K562 (cell line): Measurements from ENCODE around the gene UNC119. TPM values are rescaled to one million over a fixed set of nuclear protein-coding genes. Genes with fewer than 3 reads are reported as not detected.

Source experiments
- CREBBP ChIP-seq: IDR thresholded peaks from one replicate; pipeline ENCODE4 v1.6.1; 2012; ENCODE audit warnings: low read depth, mild to moderate bottlenecking, control low read depth, inconsistent platforms, low read length
- DDX20 ChIP-seq: fragments of 450-650 bp; IDR thresholded peaks from 2 replicates; pipeline ENCODE4 v1.6.1; 2016; ENCODE audit warnings: missing genetic modification characterization, low read depth, mild to moderate bottlenecking, missing compliant biosample characterization, moderate library complexity
- HES1 ChIP-seq: fragments of 450-650 bp; IDR thresholded peaks from 2 replicates; pipeline ENCODE4 v1.6.1; 2016; ENCODE audit warnings: low read depth, mild to moderate bottlenecking, moderate library complexity
- LCOR ChIP-seq: sonication (generic); formaldehyde crosslinking; IDR thresholded peaks from 2 replicates; pipeline ENCODE4 v1.8.0; 2022; ENCODE audit warnings: mild to moderate bottlenecking, missing genetic modification reagents
- MNT ChIP-seq, 2 experiments: fragments of 450-650 bp; conservative IDR thresholded peaks; 2 replicates each; pipeline ENCODE4 v1.6.1; 2017; ENCODE audit warnings: mild to moderate bottlenecking in 2 of 2, moderate library complexity in 2 of 2
- NCOA4 ChIP-seq: fragments of 450-650 bp; IDR thresholded peaks from 2 replicates; pipeline ENCODE4 v1.6.1; 2018; ENCODE audit warnings: mild to moderate bottlenecking; ENCODE audit not compliant: partially characterized antibody
- SRF ChIP-seq, 2 experiments: fragments of 250-450, 450-650 bp in 1 of 2; sonication (Bioruptor Pico) in 1 of 2; sonication (generic) in 1 of 2; formaldehyde crosslinking; IDR thresholded peaks; 2 replicates each; pipeline versions ENCODE4 v1.5.0 to v1.5.1; 2020 to 2022; ENCODE audit warnings: mild to moderate bottlenecking in 1 of 2, missing genetic modification reagents in 1 of 2
- STAG1 ChIP-seq: sonication (generic); formaldehyde crosslinking; IDR thresholded peaks from 2 replicates; pipeline ENCODE4 v1.5.0; 2020; ENCODE audit warnings: missing genetic modification reagents, borderline replicate concordance
- TFE3 ChIP-seq: fragments of 450-650 bp; formaldehyde crosslinking; IDR thresholded peaks from 2 replicates; pipeline ENCODE4 v1.4.0; 2020; ENCODE audit warnings: mild to moderate bottlenecking, mixed read lengths
- THRAP3 ChIP-seq: fragments of 450-650 bp; IDR thresholded peaks from 2 replicates; pipeline ENCODE4 v1.6.1; 2016; ENCODE audit warnings: mild to moderate bottlenecking, inconsistent platforms, borderline replicate concordance
- ZNF407 ChIP-seq: fragments of 450-650 bp; IDR thresholded peaks from 2 replicates; pipeline ENCODE4 v1.6.1; 2016; ENCODE audit warnings: low read depth
- polyA plus RNA-seq, 8 experiments: library from polyadenylated mRNA; depleted of rRNA in 4 of 8; stranded (reverse) in 5 of 8; unstranded in 3 of 8; fragments of >200 nt; fragmentation: Nextera tagmentation in 2 of 8; fragmentation: Illumina TruSeq in 1 of 8; extraction: Ambion mirVana in 2 of 8; extraction: Trizol in 1 of 8; gene quantifications; 2 replicates each; pipeline versions ENCODE4 v1.2.1 to v1.2.3, GENCODE V29; 2011 to 2014; ENCODE audit warnings: inconsistent platforms in 1 of 8, missing spikeins in 1 of 8
- total RNA-seq, 7 experiments: library from RNA; depleted of rRNA in 6 of 7; stranded (reverse); fragments of >200 nt in 6 of 7; fragmentation: Illumina TruSeq in 2 of 7; extraction: Trizol in 2 of 7; gene quantifications; 2 replicates each; pipeline versions ENCODE4 v1.2.1 to v1.2.3, GENCODE V29; 2011 to 2021; ENCODE audit warnings: low replicate concordance in 1 of 7
- TF ChIP-seq, protein P1 (sequence below): sonication (generic); formaldehyde crosslinking; IDR thresholded peaks from 2 replicates; pipeline ENCODE4 v1.5.0; 2020; ENCODE audit warnings: missing genetic modification reagents
- TF ChIP-seq, protein P2 (sequence below): sonication (generic); formaldehyde crosslinking; IDR thresholded peaks from 2 replicates; pipeline ENCODE4 v1.8.1; 2023; ENCODE audit warnings: mild to moderate bottlenecking, missing genetic modification reagents

The UNC119 gene
- total and polyA plus RNA-seq, 9 of the 15 experiments (the other 6 are each of a cell fraction or from before 2014, with no cell fraction given), result 0.37 to 47.7 (median 16.3) TPM

DNA sequence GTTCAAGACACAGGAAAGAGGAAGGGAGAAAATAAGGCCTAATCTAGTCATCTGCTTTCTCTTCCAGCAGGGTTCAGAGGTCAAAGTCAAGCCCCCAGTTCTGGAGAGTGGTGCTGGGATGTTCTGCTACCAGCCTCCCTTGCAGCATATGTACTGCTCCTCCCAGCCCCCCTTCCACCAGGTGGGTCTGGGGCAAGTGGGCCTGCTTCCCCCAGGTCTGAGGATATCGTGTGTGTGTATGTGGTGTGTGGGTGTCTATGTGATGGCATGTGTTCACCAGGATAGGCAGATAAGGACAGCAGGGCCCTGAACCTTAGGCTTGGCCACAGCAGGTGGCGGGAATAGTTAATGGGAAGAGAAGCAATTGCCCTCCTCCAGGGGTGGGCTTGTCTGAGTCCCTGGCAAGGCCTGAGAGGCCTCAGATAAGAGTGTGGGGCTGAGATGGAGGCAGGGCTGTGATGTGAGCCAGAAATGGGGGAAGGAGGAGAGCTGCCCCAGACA lies 25.2 kb downstream of the UNC119 start (continued):
- TF ChIP-seq SRF (CRISPR knock-in tag; IDR thresholded peaks at IDR 0.05), result no peak
- TF ChIP-seq, protein P1, sequence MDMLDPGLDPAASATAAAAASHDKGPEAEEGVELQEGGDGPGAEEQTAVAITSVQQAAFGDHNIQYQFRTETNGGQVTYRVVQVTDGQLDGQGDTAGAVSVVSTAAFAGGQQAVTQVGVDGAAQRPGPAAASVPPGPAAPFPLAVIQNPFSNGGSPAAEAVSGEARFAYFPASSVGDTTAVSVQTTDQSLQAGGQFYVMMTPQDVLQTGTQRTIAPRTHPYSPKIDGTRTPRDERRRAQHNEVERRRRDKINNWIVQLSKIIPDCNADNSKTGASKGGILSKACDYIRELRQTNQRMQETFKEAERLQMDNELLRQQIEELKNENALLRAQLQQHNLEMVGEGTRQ, result no peak
- TF ChIP-seq THRAP3, result no peak
- TF ChIP-seq LCOR (CRISPR knock-in tag), result no peak
- no peak for TF ChIP-seq ZNF407
- TF ChIP-seq STAG1 (CRISPR knock-in tag), result no peak
- TF ChIP-seq TFE3 (CRISPR knock-in tag), result no peak
- TF ChIP-seq HES1, result peak; percentile 79; the same call in 1 of the 2 replicates
- no peak for TF ChIP-seq DDX20 (tag)
- TF ChIP-seq CREBBP, result no peak
- peak in 1 of 2 experiments; percentile 66; a peak in 2 of 4 replicates for TF ChIP-seq MNT (conservative IDR thresholded peaks at IDR 0.05)
- TF ChIP-seq, protein P2, sequence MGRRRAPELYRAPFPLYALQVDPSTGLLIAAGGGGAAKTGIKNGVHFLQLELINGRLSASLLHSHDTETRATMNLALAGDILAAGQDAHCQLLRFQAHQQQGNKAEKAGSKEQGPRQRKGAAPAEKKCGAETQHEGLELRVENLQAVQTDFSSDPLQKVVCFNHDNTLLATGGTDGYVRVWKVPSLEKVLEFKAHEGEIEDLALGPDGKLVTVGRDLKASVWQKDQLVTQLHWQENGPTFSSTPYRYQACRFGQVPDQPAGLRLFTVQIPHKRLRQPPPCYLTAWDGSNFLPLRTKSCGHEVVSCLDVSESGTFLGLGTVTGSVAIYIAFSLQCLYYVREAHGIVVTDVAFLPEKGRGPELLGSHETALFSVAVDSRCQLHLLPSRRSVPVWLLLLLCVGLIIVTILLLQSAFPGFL, result no peak
- TF ChIP-seq NCOA4, result peak; percentile 43
